Measurements from ENCODE around the gene FNDC3A.
"Not testable (repeated sequence)": the region's sequence is repeated elsewhere in the genome, so short reads cannot be mapped to it uniquely, and the experiment has no call there.

The FNDC3A gene

DNA sequence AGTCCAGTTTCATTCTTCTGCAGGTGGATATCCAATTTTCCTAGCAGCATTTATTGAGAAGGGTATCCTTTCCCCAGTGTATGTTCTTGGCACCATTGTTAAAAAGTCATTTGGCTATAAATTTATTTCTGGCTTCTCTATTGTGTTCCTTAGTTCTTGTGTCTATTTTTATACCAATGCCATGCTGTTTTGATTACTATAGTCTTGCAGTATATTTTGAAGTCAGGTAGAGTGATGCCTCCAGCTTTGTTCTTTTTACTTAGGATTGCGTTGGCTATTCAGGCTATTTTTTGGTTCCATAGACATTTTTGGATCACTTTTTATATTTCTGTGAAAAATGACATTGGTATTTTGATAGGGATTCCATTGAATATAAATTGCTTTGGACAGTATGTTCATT is 172.7 kb downstream of the FNDC3A start:
- no peak for DNase-seq
- H3K79me2 ChIP-seq (ENCODE audit: low read length): peaks cover 10% of the 10 kb centered on the region; the same call in 1 of the 2 replicates
- H2AFZ ChIP-seq (ENCODE audit: low read length): no peak overlapping the region

GRCh38 chr13:49157955-49158584 is 182.4 kb downstream of the FNDC3A start:
- H4K20me1 ChIP-seq (ENCODE audit: insufficient read depth, low read length); H3K9me3 ChIP-seq (replicated peaks; ENCODE audit: insufficient read depth, low read length); H3K9ac ChIP-seq (ENCODE audit: low read length); H3F3A ChIP-seq (ENCODE audit: insufficient read depth, low read length); H3K4me3 ChIP-seq (ENCODE audit: low read length); H3K27ac ChIP-seq (ENCODE audit: low read length); DNase-seq; H3K9me2 ChIP-seq (replicated peaks; ENCODE audit: insufficient read depth, low read length); H3K4me1 ChIP-seq (ENCODE audit: low read length); H3K79me2 ChIP-seq (ENCODE audit: low read length); H2AFZ ChIP-seq (ENCODE audit: low read length); H3K36me3 ChIP-seq (replicated peaks; ENCODE audit: insufficient read depth, low read length); H3K27me3 ChIP-seq (replicated peaks; ENCODE audit: insufficient read depth, low read length); H3K4me2 ChIP-seq (ENCODE audit: low read depth, low read length): not testable (repeated sequence)

More for the DNA sequence above, 172.7 kb downstream of the FNDC3A start:
- Histone ChIP-seq H3F3A (ENCODE audit: insufficient read depth, low read length) (no peaks in the 10 kb centered on the region), H3K4me2 (ENCODE audit: low read depth, low read length) (no peak overlapping the region), H3K4me3 (ENCODE audit: low read length) (no peak overlapping the region), H3K4me1 (ENCODE audit: low read length) (no peaks in the 10 kb centered on the region), H3K9ac (ENCODE audit: low read length) (no peak overlapping the region), H3K36me3 (replicated peaks; ENCODE audit: insufficient read depth, low read length) (peaks cover 9% of the 10 kb centered on the region; the same call in 1 of the 2 replicates), H3K27me3 (replicated peaks; ENCODE audit: insufficient read depth, low read length) (no peaks in the 10 kb centered on the region), H4K20me1 (ENCODE audit: insufficient read depth, low read length) (no peaks in the 10 kb centered on the region), H3K9me2 (replicated peaks; ENCODE audit: insufficient read depth, low read length) (no peaks in the 10 kb centered on the region), H3K27ac (ENCODE audit: low read length) (no peak overlapping the region), H3K9me3 (replicated peaks; ENCODE audit: insufficient read depth, low read length) (no peaks in the 10 kb centered on the region)
- TF ChIP-seq CTCF (IDR thresholded peaks at IDR 0.05; ENCODE audit: low read length): no peak
- TF ChIP-seq EZH2phosphoT487 (IDR thresholded peaks at IDR 0.05; ENCODE audit: low read length): no peak
- no peak for TF ChIP-seq EZH2 (optimal IDR thresholded peaks at IDR 0.05; ENCODE audit: low read depth, low read length)

- H3K27me3 ChIP-seq (replicated peaks; ENCODE audit: insufficient read depth, low read length); H3K4me3 ChIP-seq (ENCODE audit: low read length); H4K20me1 ChIP-seq (ENCODE audit: insufficient read depth, low read length); DNase-seq; H3K9ac ChIP-seq (ENCODE audit: low read length); H3K9me3 ChIP-seq (replicated peaks; ENCODE audit: insufficient read depth, low read length); H3K4me2 ChIP-seq (ENCODE audit: low read depth, low read length); H2AFZ ChIP-seq (ENCODE audit: low read length); H3K79me2 ChIP-seq (ENCODE audit: low read length); H3K9me2 ChIP-seq (replicated peaks; ENCODE audit: insufficient read depth, low read length); H3K36me3 ChIP-seq (replicated peaks; ENCODE audit: insufficient read depth, low read length); H3K4me1 ChIP-seq (ENCODE audit: low read length); H3K27ac ChIP-seq (ENCODE audit: low read length); H3F3A ChIP-seq (ENCODE audit: insufficient read depth, low read length): not testable (repeated sequence)
These were observed 187.4 kb downstream of the FNDC3A start for GRCh38 chr13:49163162-49163561.

- Histone ChIP-seq H3K9ac (ENCODE audit: low read length) (no peak overlapping the region), H3K9me2 (replicated peaks; ENCODE audit: insufficient read depth, low read length) (no peaks in the 10 kb centered on the region), H3K36me3 (replicated peaks; ENCODE audit: insufficient read depth, low read length) (no peaks in the 10 kb centered on the region), H3K4me2 (ENCODE audit: low read depth, low read length) (no peak overlapping the region), H3K27ac (ENCODE audit: low read length) (no peak overlapping the region), H3K27me3 (replicated peaks; ENCODE audit: insufficient read depth, low read length) (no peaks in the 10 kb centered on the region), H3K4me3 (ENCODE audit: low read length) (no peak overlapping the region), H3F3A (ENCODE audit: insufficient read depth, low read length) (no peaks in the 10 kb centered on the region), H4K20me1 (ENCODE audit: insufficient read depth, low read length) (no peaks in the 10 kb centered on the region), H3K79me2 (ENCODE audit: low read length) (peaks cover 6% of the 10 kb centered on the region; the same call in 1 of the 2 replicates), H2AFZ (ENCODE audit: low read length) (no peak overlapping the region), H3K9me3 (replicated peaks; ENCODE audit: insufficient read depth, low read length) (no peaks in the 10 kb centered on the region), H3K4me1 (ENCODE audit: low read length) (no peaks in the 10 kb centered on the region)
- TF ChIP-seq EZH2phosphoT487 (IDR thresholded peaks at IDR 0.05; ENCODE audit: low read length): no peak
- TF ChIP-seq EZH2 (optimal IDR thresholded peaks at IDR 0.05; ENCODE audit: low read depth, low read length): no peak
- TF ChIP-seq CTCF (IDR thresholded peaks at IDR 0.05; ENCODE audit: low read length): no peak
- no peak for DNase-seq
These were observed 189.0 kb downstream of the FNDC3A start for GRCh38 chr13:49164712-49165111.

All from MM.1S (cell line).